Mesenchymal stem cell (in vitro differentiated cells and primary cell): ENCODE measurements around the gene STMP1.
A peak's percentile ranks its signal among the peaks of the same experiment; 100 is the strongest.

Experiments used
- DNase-seq: peaks from one replicate; pipeline ENCODE4 v3.0.0-alpha.2; 2013
- H2AFZ ChIP-seq: one replicate; pipeline ENCODE4 v1.6.1; 2013; ENCODE audit warnings: low read depth, mild to moderate bottlenecking, control low read depth, inconsistent platforms, low read length, moderate library complexity
- H2AK5ac ChIP-seq: 2 replicates; pipeline ENCODE4 v1.6.1; 2013; ENCODE audit warnings: low read length, moderate library complexity, mild to moderate bottlenecking, inconsistent platforms; ENCODE audit not compliant: severe bottlenecking
- H2BK120ac ChIP-seq: one replicate; pipeline ENCODE4 v1.6.1; 2013; ENCODE audit warnings: low read depth, mild to moderate bottlenecking, inconsistent platforms, low read length, moderate library complexity
- H2BK12ac ChIP-seq, 2 experiments: one replicate each; pipeline ENCODE4 v1.6.1; 2013; ENCODE audit warnings: inconsistent platforms in 2 of 2, low read length in 2 of 2, mild to moderate bottlenecking in 2 of 2, moderate library complexity in 2 of 2, control low read depth in 1 of 2
- H2BK15ac ChIP-seq: one replicate; pipeline ENCODE4 v1.6.1; 2013; ENCODE audit warnings: mild to moderate bottlenecking, low read depth, inconsistent platforms; ENCODE audit not compliant: poor library complexity, severe bottlenecking
- H2BK5ac ChIP-seq: 2 replicates; pipeline ENCODE4 v1.6.1; 2013; ENCODE audit warnings: low read depth, mild to moderate bottlenecking, low read length, control low read depth, inconsistent platforms; ENCODE audit not compliant: poor library complexity, severe bottlenecking
- H3K14ac ChIP-seq, 2 experiments: one replicate each; pipeline ENCODE4 v1.6.1; 2013; ENCODE audit warnings: inconsistent platforms in 2 of 2, low read length in 2 of 2, control low read depth in 1 of 2, mild to moderate bottlenecking in 1 of 2, moderate library complexity in 1 of 2
- H3K18ac ChIP-seq, 2 experiments: one replicate each; pipeline ENCODE4 v1.6.1; 2013; ENCODE audit warnings: inconsistent platforms in 2 of 2, low read length in 2 of 2, control low read depth in 1 of 2, low read depth in 1 of 2, mild to moderate bottlenecking in 1 of 2
- H3K23ac ChIP-seq, 2 experiments: one replicate each; pipeline ENCODE4 v1.6.1; 2013; ENCODE audit warnings: inconsistent platforms in 2 of 2, low read length in 2 of 2, mild to moderate bottlenecking in 2 of 2, moderate library complexity in 2 of 2, control low read depth in 1 of 2
- H3K27ac ChIP-seq: 2 replicates; pipeline ENCODE4 v1.5.1; 2013; ENCODE audit warnings: mild to moderate bottlenecking, moderate library complexity, low read length, control low read depth, inconsistent platforms; ENCODE audit not compliant: poor library complexity, severe bottlenecking
- H3K27me3 ChIP-seq, 2 experiments: 2 replicates each; pipeline versions ENCODE4 v1.6.1 to v1.7.0; 2013; ENCODE audit warnings: low read length in 2 of 2, mild to moderate bottlenecking in 2 of 2, moderate library complexity in 2 of 2, control low read depth in 1 of 2, inconsistent platforms in 1 of 2; ENCODE audit not compliant: control insufficient read depth in 1 of 2, insufficient read depth in 1 of 2
- H3K36me3 ChIP-seq, 2 experiments: 2 replicates each; pipeline versions ENCODE4 v1.6.1 to v1.7.0; 2013; ENCODE audit warnings: low read length in 2 of 2, control low read depth in 1 of 2, inconsistent platforms in 1 of 2, low read depth in 1 of 2, mild to moderate bottlenecking in 1 of 2; ENCODE audit not compliant: insufficient read depth in 2 of 2, control insufficient read depth in 1 of 2
- H3K4ac ChIP-seq, 2 experiments: one replicate each; pipeline ENCODE4 v1.6.1; 2013; ENCODE audit warnings: inconsistent platforms in 2 of 2, low read length in 2 of 2, mild to moderate bottlenecking in 2 of 2, moderate library complexity in 2 of 2, control low read depth in 1 of 2, low read depth in 1 of 2
- H3K4me1 ChIP-seq: 2 replicates; pipeline ENCODE4 v1.6.1; 2013; ENCODE audit warnings: low read depth, low read length, control low read depth; ENCODE audit not compliant: control insufficient read depth, insufficient read depth
- H3K4me2 ChIP-seq: 2 replicates; pipeline ENCODE4 v1.6.1; 2013; ENCODE audit warnings: low read length, mild to moderate bottlenecking, inconsistent platforms; ENCODE audit not compliant: poor library complexity, severe bottlenecking
- H3K4me3 ChIP-seq, 2 experiments: 2 replicates each; pipeline versions ENCODE4 v1.5.1 to v1.7.0; 2013; ENCODE audit warnings: low read length in 2 of 2, mild to moderate bottlenecking in 2 of 2, control low read depth in 1 of 2, low read depth in 1 of 2; ENCODE audit not compliant: insufficient read depth in 1 of 2
- H3K79me1 ChIP-seq: replicated peaks from 2 replicates; pipeline ENCODE4 v1.6.1; 2013; ENCODE audit warnings: mild to moderate bottlenecking, control low read depth, low read length, inconsistent platforms; ENCODE audit not compliant: poor library complexity, severe bottlenecking
- H3K9ac ChIP-seq: 2 replicates; pipeline ENCODE4 v1.7.0; 2013; ENCODE audit warnings: mild to moderate bottlenecking, low read length, moderate library complexity
- H3K9me3 ChIP-seq: 2 replicates; pipeline ENCODE4 v1.7.0; 2013; ENCODE audit warnings: mild to moderate bottlenecking, low read length; ENCODE audit not compliant: control insufficient read depth
- H4K8ac ChIP-seq: one replicate; pipeline ENCODE4 v1.6.1; 2013; ENCODE audit warnings: inconsistent platforms, mild to moderate bottlenecking, low read length, moderate library complexity
- H4K91ac ChIP-seq: one replicate; pipeline ENCODE4 v1.6.1; 2013; ENCODE audit warnings: mild to moderate bottlenecking, low read length, inconsistent platforms
- WGBS: methylation state at CpG from one replicate; pipeline ENCODE4 v1.1.7; 2013; ENCODE audit warnings: mixed read lengths; 5-methylcytosine and 5-hydroxymethylcytosine counted together

Gene STMP1

DNA sequence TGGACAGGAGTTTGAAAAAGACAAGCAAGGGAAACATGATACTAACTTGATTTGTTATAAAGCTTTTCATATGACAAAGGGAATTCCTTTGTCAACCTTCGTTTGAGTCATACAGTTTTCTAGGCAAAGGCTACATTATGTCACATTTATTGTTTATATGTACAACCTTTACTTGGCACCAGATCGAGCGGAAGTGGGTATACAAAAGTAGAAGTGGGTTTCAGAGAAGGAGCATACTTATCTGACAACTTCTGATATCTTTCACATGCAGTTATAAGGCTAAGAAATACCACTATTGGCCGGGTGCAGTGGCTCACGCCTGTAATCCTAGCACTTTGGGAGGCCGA is 11.0 kb downstream of the STMP1 start:
- Histone ChIP-seq H3K23ac (no peak overlapping the region), H2AFZ (no peak overlapping the region), H3K27ac (no peak overlapping the region), H3K9me3 (no peaks in the 10 kb centered on the region), H2BK15ac (no peak overlapping the region), H3K18ac (no peak overlapping the region), H2BK5ac (no peak overlapping the region), H3K14ac (no peak overlapping the region), H3K27me3 (no peaks in the 10 kb centered on the region), H4K8ac (peak overlapping the region; percentile 37), H3K4me3 (no peak overlapping the region), H2BK120ac (no peak overlapping the region), H3K36me3 (peaks cover 5 to 54% of the 10 kb centered on the region in 2 experiments), H3K4me2 (no peak overlapping the region), H3K9ac (peak overlapping the region; percentile 74), H2AK5ac (no peak overlapping the region), H4K91ac (no peak overlapping the region), H3K79me1 (peaks cover 22% of the 10 kb centered on the region), H3K4ac (no peak overlapping the region), H2BK12ac (no peak overlapping the region), H3K4me1 (peaks cover 3% of the 10 kb centered on the region)
- WGBS: 87% methylated on average over 6 of the region's 6 CpGs
- peak; percentile 43 for DNase-seq

DNA sequence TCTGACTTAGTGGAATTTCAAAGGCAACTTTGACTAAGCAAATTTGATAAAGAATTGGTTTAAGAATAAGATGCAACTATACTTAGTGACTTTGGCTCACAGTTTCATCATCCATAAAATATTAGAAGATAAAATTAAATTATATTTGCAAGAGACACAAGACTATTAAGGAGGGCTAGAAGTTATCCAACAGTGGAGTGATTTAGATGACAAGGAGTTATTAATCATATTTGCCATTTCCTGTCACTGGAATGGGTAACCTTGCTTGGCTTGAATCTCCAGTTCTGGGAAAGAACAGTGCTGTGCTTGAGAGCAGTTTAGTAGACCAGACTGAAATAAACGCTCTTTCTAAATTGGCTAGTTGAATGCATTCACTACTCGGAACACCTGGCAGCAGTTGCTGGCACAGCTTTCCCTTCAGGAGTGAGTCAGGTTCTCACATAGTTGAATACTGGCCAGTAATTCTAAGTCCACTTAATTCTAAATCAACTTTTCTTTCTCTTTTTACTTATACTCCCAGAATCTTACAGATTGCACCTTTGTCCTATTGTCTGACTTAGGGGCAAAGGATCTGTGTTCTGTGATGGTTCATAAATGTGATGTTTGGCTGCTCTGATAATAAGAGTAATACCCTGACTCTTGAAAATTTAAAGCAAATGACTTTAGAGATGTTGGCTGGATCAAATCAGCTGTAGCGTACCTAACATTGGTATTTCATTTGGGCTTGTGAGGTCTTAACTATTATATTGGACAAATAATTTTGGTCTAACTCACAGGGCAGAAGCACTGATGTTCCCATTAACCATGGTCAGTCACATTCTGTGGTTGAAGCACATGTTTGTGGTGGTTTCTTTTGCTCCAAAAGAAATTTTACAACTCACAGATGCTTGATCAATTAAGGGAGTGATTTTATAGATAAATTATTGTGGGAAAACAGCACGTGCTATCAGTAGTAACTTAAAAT is 16.6 kb downstream of the STMP1 start:
- Histone ChIP-seq H2BK12ac (no peak overlapping the region), H3K14ac (no peak overlapping the region), H3K4ac (no peak overlapping the region), H3K18ac (no peak overlapping the region), H2AK5ac (no peak overlapping the region), H2BK5ac (no peak overlapping the region), H3K4me2 (no peak overlapping the region), H3K4me3 (no peak overlapping the region), H3K79me1 (peaks cover 37% of the 10 kb centered on the region), H3K9me3 (no peaks in the 10 kb centered on the region), H3K27me3 (no peaks in the 10 kb centered on the region), H3K27ac (no peak overlapping the region), H3K36me3 (peaks cover 6 to 83% of the 10 kb centered on the region in 2 experiments), H3K23ac (no peak overlapping the region), H3K4me1 (peaks cover 1% of the 10 kb centered on the region), H2BK120ac (no peak overlapping the region), H4K91ac (no peak overlapping the region), H4K8ac (no peak overlapping the region), H3K9ac (no peak overlapping the region), H2BK15ac (no peak overlapping the region), H2AFZ (no peak overlapping the region)
- 92% methylated on average over 3 of the region's 4 CpGs for WGBS
- DNase-seq: no peak

DNA sequence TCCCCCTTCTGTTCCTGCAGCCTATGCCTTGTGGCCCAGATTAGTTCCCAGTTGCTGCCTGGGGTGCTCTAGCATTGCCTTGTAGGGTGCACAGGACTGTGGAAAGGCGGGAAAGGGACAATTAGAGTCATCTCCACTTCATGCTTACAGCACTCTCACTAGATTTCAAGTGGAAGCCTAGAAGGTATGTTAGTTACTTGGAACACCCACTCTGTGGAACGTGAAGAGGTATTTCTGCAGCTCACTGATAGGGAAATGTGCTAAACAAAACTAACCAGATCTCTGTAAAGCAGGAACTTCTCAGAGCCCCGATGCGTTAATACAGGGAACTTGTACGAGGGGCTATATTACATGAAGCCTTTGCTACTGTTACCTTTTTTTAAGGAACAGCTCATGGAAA is 19.4 kb downstream of the STMP1 start:
- Histone ChIP-seq H3K4me2 (no peak overlapping the region), H3K27me3 (no peaks in the 10 kb centered on the region), H3K9ac (no peak overlapping the region), H3K36me3 (peaks cover 10 to 83% of the 10 kb centered on the region in 2 experiments), H3K23ac (no peak overlapping the region), H3K27ac (no peak overlapping the region), H3K4me1 (peaks cover 7% of the 10 kb centered on the region), H3K4me3 (no peak overlapping the region), H2AFZ (no peak overlapping the region), H3K9me3 (no peaks in the 10 kb centered on the region), H4K91ac (no peak overlapping the region), H4K8ac (no peak overlapping the region), H2BK15ac (no peak overlapping the region), H2BK120ac (no peak overlapping the region), H3K4ac (no peak overlapping the region), H3K79me1 (peaks cover 35% of the 10 kb centered on the region), H2AK5ac (no peak overlapping the region), H2BK5ac (no peak overlapping the region), H3K14ac (no peak overlapping the region), H2BK12ac (no peak overlapping the region), H3K18ac (no peak overlapping the region)
- 93% methylated on average over 4 of the region's 5 CpGs for WGBS
- no peak for DNase-seq

DNA sequence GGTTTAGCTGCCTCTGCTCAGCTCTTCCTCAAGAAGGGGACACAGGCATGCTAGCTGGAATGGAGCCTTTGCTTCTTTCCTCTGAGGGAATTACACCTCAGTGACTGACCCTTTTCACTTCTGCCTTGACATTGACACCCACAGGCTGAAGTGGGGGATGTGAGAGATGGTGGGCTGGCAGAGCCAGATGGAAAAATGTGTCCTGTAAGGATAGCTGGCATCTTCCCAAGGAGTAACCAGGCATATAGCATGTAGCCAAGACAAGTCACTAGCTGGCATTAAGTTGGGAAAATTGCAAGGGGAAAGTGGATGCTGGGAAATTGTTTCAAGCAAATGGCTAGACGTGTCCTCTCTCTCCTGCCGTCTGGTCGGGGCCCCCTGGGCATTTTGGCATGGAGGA is 19.9 kb downstream of the STMP1 start:
- H3K4me2 ChIP-seq: no peak overlapping the region
- H3K36me3 ChIP-seq: peaks cover 10 to 82% of the 10 kb centered on the region in 2 experiments
- peaks cover 7% of the 10 kb centered on the region for H3K4me1 ChIP-seq
- no peak overlapping the region for H3K23ac ChIP-seq
- no peak overlapping the region for H3K9ac ChIP-seq
- H3K79me1 ChIP-seq: peaks cover 32% of the 10 kb centered on the region
- H3K27ac ChIP-seq: no peak overlapping the region
- H4K91ac ChIP-seq: no peak overlapping the region
- H3K9me3 ChIP-seq: no peaks in the 10 kb centered on the region
- no peak overlapping the region for H4K8ac ChIP-seq
- H2BK15ac ChIP-seq: no peak overlapping the region
- H3K4ac ChIP-seq: no peak overlapping the region
- no peak overlapping the region for H3K18ac ChIP-seq
- no peaks in the 10 kb centered on the region for H3K27me3 ChIP-seq
- no peak overlapping the region for H2BK5ac ChIP-seq
- no peak for DNase-seq
- 98% methylated on average over 3 of the region's 3 CpGs for WGBS
- H2AFZ ChIP-seq: no peak overlapping the region
- no peak overlapping the region for H3K4me3 ChIP-seq
- H3K14ac ChIP-seq: no peak overlapping the region
- no peak overlapping the region for H2BK12ac ChIP-seq
- no peak overlapping the region for H2BK120ac ChIP-seq
- no peak overlapping the region for H2AK5ac ChIP-seq
